Smooth muscle cell (in vitro differentiated cells): ENCODE measurements around the gene CCDC183. TPM values are rescaled to one million over a fixed set of nuclear protein-coding genes. Genes with fewer than 3 reads are reported as not detected.

Experiments used
- DNase-seq: peaks from one replicate; lab custom pipeline; 2025; ENCODE audit not compliant: unreplicated experiment; lab: John Stamatoyannopoulos, UW
- H2AFZ ChIP-seq: fragments of 200-600 bp; sonication (generic); 2 replicates; pipeline ENCODE4 v1.6.0; 2016; ENCODE audit warnings: antibody characterized with exemption, low read depth, mild to moderate bottlenecking
- H3F3A ChIP-seq: fragments of 200-600 bp; sonication (generic); 2 replicates; pipeline ENCODE4 v1.6.0; 2017; ENCODE audit warnings: antibody characterized with exemption, low read depth
- H3K27ac ChIP-seq: fragments of 200-600 bp; sonication (generic); 2 replicates; pipeline ENCODE4 v1.5.1; 2016; ENCODE audit warnings: low read depth, mild to moderate bottlenecking
- H3K27me3 ChIP-seq: fragments of 200-600 bp; sonication (generic); 2 replicates; pipeline ENCODE4 v1.6.1; 2016; ENCODE audit warnings: low read depth, mild to moderate bottlenecking
- H3K36me3 ChIP-seq: fragments of 200-600 bp; sonication (generic); 2 replicates; pipeline ENCODE4 v1.5.1; 2016; ENCODE audit warnings: low read depth
- H3K4me1 ChIP-seq: fragments of 200-600 bp; sonication (generic); 2 replicates; pipeline ENCODE4 v1.5.1; 2016; ENCODE audit warnings: low read depth
- H3K4me2 ChIP-seq: fragments of 200-600 bp; sonication (generic); 2 replicates; pipeline ENCODE4 v1.6.0; 2016; ENCODE audit warnings: mild to moderate bottlenecking
- H3K4me3 ChIP-seq: fragments of 200-600 bp; sonication (generic); 2 replicates; pipeline ENCODE4 v1.5.1; 2016; ENCODE audit warnings: mild to moderate bottlenecking
- H3K79me2 ChIP-seq: fragments of 200-600 bp; sonication (generic); 2 replicates; pipeline ENCODE4 v1.6.0; 2016; ENCODE audit warnings: low read depth, mild to moderate bottlenecking
- H3K9ac ChIP-seq: fragments of 200-600 bp; sonication (generic); 2 replicates; pipeline ENCODE4 v1.6.0; 2016; ENCODE audit warnings: low read depth
- H3K9me3 ChIP-seq: fragments of 200-600 bp; sonication (generic); replicated peaks from 2 replicates; pipeline ENCODE4 v1.5.1; 2016; ENCODE audit warnings: low read depth
- H4K20me1 ChIP-seq: fragments of 200-600 bp; sonication (generic); 2 replicates; pipeline ENCODE4 v1.6.0; 2016; ENCODE audit warnings: low read depth
- WGBS: methylation state at CpG from one replicate; pipeline ENCODE4 v1.1.7; 2016; ENCODE audit warnings: low lambda C conversion rate; 5-methylcytosine and 5-hydroxymethylcytosine counted together
- polyA plus RNA-seq: library from polyadenylated mRNA; unstranded; fragments of >200 nt; fragmentation: Nextera tagmentation; extraction: Ambion mirVana; gene quantifications from 2 replicates; pipeline ENCODE4 v1.2.1, GENCODE V29; 2016
- total RNA-seq: library from RNA; depleted of rRNA; stranded (reverse); fragments of >200 nt; gene quantifications from 2 replicates; pipeline ENCODE4 v1.2.3, GENCODE V29; 2014
- TF ChIP-seq, protein P1 (sequence below): fragments of 200-600 bp; sonication (generic); IDR thresholded peaks from 2 replicates; pipeline ENCODE4 v1.5.1; 2017; ENCODE audit warnings: borderline replicate concordance, mild to moderate bottlenecking, antibody characterized with exemption; ENCODE audit not compliant: insufficient read depth, poor library complexity, severe bottlenecking

CCDC183 gene
- total and polyA plus RNA-seq, 2 experiments from 2014 or later: 2.0 to 3.7 TPM

DNA sequence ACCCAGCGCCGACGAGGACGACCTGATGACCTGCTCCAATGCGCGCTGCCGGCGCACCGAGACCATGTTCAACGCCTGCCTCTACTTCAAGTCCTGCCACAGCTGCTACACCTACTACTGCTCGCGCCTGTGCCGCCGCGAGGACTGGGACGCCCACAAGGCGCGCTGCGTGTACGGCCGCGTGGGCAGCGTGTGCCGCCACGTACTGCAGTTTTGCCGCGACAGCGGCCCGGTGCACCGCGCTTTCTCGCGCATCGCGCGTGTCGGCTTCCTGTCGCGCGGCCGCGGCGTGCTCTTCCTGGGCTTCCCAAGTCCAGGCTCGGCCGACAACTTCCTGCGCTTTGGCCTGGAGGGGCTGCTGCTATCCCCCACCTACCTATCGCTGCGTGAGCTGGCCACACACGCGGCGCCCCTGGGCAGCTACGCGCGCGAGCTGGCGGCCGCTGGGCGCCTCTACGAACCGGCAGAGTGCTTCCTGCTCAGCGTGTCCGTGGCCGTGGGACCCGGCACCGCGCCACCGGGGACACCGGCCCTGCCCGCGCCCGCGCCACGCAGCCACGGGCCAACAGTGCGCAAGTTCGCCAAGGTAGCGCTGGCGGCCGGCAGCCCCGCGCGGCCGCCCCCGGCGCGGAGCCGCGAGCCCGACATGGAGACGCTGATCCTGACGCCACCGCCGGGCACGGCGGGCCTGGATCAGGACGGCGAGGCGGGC is 50.4 kb downstream of the CCDC183 start:
- Histone ChIP-seq H3K4me2 (peak overlapping the region; percentile 100), H4K20me1 (peaks cover 19% of the 10 kb centered on the region)
- no peak for DNase-seq

DNA sequence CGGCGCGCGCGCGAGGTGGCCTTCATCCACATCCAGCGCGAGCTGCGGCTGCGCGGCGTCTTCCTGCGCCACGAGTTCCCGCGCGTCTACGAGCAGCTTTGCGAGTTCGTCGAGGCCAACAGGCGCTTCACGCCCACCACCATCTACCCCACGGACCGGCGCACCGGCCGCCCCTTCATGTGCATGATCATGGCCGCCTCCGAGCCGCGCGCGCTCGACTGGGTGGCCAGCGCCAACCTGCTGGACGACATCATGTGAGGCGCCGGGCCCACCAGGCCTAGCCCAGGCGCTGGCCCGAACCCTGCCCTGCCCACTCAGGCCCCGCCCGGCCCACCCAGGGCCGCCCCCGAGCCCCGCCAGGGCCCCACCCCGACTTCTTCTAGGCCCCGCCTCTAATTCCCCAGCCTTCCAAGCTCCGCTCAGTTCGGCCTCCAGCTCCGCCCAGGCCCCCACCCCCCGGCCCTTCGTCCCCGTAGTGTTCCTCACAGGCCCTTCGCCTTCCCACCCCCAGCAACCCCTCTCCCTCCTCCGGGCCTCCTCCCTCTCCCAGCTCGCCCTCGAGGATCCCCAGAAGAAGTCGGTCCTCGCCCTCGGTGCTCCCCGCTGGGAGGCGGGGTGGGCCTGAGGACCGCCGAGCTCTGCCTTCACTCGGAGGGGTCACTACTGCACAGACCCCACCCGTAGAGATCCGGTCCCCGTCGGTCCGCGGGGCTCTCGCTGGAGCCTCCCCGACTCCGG is 51.1 kb downstream of the CCDC183 start:
- peak overlapping the region; percentile 93 for H3K4me3 ChIP-seq
- peaks cover 5% of the 10 kb centered on the region for H3F3A ChIP-seq
- H4K20me1 ChIP-seq: peaks cover 13% of the 10 kb centered on the region
- H3K9ac ChIP-seq: no peak overlapping the region
- H3K36me3 ChIP-seq: no peaks in the 10 kb centered on the region
- H3K27ac ChIP-seq: peak overlapping the region; percentile 86
- 2% methylated on average over 40 of the region's 75 CpGs for WGBS
- no peaks in the 10 kb centered on the region for H3K9me3 ChIP-seq
- peaks cover 14% of the 10 kb centered on the region for H3K79me2 ChIP-seq
- peaks cover 14% of the 10 kb centered on the region for H3K4me1 ChIP-seq
- H3K27me3 ChIP-seq: no peaks in the 10 kb centered on the region
- peak; percentile 85 for DNase-seq
- H2AFZ ChIP-seq: no peak overlapping the region
- TF ChIP-seq, protein P1, sequence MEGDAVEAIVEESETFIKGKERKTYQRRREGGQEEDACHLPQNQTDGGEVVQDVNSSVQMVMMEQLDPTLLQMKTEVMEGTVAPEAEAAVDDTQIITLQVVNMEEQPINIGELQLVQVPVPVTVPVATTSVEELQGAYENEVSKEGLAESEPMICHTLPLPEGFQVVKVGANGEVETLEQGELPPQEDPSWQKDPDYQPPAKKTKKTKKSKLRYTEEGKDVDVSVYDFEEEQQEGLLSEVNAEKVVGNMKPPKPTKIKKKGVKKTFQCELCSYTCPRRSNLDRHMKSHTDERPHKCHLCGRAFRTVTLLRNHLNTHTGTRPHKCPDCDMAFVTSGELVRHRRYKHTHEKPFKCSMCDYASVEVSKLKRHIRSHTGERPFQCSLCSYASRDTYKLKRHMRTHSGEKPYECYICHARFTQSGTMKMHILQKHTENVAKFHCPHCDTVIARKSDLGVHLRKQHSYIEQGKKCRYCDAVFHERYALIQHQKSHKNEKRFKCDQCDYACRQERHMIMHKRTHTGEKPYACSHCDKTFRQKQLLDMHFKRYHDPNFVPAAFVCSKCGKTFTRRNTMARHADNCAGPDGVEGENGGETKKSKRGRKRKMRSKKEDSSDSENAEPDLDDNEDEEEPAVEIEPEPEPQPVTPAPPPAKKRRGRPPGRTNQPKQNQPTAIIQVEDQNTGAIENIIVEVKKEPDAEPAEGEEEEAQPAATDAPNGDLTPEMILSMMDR: no peak
- peak overlapping the region; percentile 100 for H3K4me2 ChIP-seq

More for the DNA sequence above, 50.4 kb downstream of the CCDC183 start:
- TF ChIP-seq, protein P1: no peak
- WGBS: 17% methylated on average over 94 of the region's 98 CpGs
- peaks cover 14% of the 10 kb centered on the region for H3K79me2 ChIP-seq
- peaks cover 16% of the 10 kb centered on the region for H3K4me1 ChIP-seq
- no peak overlapping the region for H2AFZ ChIP-seq
- H3K9me3 ChIP-seq: no peaks in the 10 kb centered on the region
- H3K36me3 ChIP-seq: no peaks in the 10 kb centered on the region
- H3K27ac ChIP-seq: peak overlapping the region; percentile 86
- no peaks in the 10 kb centered on the region for H3K27me3 ChIP-seq
- H3F3A ChIP-seq: peaks cover 5% of the 10 kb centered on the region
- H3K9ac ChIP-seq: no peak overlapping the region
- H3K4me3 ChIP-seq: peak overlapping the region; percentile 93

DNA sequence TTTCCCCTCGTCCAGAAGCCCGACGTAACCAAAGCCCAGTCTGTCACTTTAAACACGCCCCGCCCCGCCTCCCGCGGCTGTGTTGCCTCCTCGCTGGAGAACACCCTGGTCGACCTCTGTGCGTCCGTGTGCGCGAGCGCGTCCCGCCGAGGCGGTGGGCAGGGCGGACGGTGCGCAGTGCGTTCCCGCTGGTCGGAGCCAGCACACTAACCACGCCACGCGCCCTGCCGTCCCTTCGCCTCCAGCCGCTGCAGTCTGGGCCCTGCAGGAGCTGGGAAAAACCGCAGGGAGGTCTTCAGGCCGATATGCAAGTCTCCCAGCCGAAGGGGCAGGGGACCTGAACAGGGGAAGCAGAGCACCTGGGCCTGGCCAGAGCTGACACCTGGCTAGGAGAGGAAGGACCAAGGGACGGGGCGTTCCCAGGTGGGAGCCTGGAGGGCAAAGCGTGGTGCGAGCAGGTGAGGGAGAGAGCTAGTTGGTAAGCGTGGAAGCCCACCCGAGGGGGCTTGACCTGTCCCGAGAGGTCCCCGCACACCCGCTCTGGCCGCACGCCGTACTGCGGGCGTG is 51.8 kb downstream of the CCDC183 start:
- WGBS: 1% methylated on average over 48 of the region's 48 CpGs
- TF ChIP-seq, protein P1: no peak
- H3K27ac ChIP-seq: peak overlapping the region; percentile 86
- peak; percentile 85 for DNase-seq
- H3F3A ChIP-seq: peaks cover 5% of the 10 kb centered on the region
- H3K4me2 ChIP-seq: peak overlapping the region; percentile 100
- no peaks in the 10 kb centered on the region for H3K36me3 ChIP-seq
- H4K20me1 ChIP-seq: peaks cover 13% of the 10 kb centered on the region
- H3K27me3 ChIP-seq: no peaks in the 10 kb centered on the region
- no peak overlapping the region for H2AFZ ChIP-seq
- H3K9me3 ChIP-seq: no peaks in the 10 kb centered on the region
- H3K4me1 ChIP-seq: peaks cover 11% of the 10 kb centered on the region
- peaks cover 14% of the 10 kb centered on the region for H3K79me2 ChIP-seq
- peak overlapping the region; percentile 93 for H3K4me3 ChIP-seq
- peak overlapping the region; percentile 66 for H3K9ac ChIP-seq
